ENCODE results near the gene CIB4. TPM values are rescaled to one million over a fixed set of nuclear protein-coding genes. Genes with fewer than 3 reads are reported as not detected.

CIB4 gene
- total and polyA plus RNA-seq, 7 experiments from 2014 or later: not detected

DNA sequence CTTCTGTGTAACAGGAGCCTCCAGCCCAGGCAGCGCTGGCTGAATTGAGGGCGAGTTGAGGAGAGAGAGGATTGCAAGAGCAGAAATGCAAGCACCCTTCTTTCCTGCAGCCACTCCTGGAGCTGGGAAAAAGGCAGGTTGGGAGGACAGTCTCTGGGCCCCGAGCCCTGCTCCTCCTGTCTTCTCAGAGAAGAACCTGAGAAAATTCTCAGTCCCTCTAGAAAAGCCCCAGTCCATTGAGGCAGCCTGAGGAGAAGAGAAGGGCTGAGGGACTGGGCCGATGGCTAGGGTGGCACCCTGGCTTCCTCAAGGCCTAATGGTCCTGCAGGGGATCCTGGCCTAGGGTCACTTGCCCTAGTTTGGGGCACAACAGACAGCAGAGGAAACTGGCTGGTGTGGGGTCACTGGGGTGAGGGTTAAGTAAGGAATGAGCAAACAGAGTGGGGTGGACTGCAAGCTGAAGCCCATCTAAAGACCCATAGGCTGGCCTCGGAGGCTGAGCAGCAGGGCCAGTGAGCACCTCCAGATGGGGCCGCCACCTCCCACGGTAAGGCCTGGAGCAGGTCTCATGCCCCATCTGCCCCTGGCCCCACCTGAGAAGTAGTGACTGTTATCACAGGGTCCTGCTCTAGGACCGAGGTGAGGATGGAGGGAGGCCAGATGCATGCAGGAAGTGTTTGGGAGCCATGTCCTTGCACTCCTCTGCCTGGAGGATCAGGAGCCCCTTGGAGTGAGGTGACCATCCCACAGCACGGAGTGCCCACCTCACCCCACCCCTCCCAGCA lies 12.4 kb downstream of the CIB4 start:
- CTCF ChIA-PET: no interaction called here
- H3K36me3 Mint-ChIP-seq: no peaks in the 10 kb centered on the region
- H3K27ac Mint-ChIP-seq: no peak overlapping the region
- Histone ChIP-seq H3K4me1 (ENCODE audit: control insufficient read depth in 2 of 2, insufficient read depth in 2 of 2, low read length in 2 of 2) (no peaks in the 10 kb centered on the region), H3K27me3 (ENCODE audit: control insufficient read depth in 2 of 2, insufficient read depth in 2 of 2, low read length in 2 of 2) (no peaks in the 10 kb centered on the region), H3K9me3 (ENCODE audit: control insufficient read depth in 2 of 3, low read length in 3 of 3) (no peaks in the 10 kb centered on the region), H3K36me3 (ENCODE audit: control insufficient read depth in 2 of 3, insufficient read depth in 3 of 3, low read length in 3 of 3) (no peaks in the 10 kb centered on the region), H3K4me3 (ENCODE audit: low read length) (no peak overlapping the region), H3K27ac (ENCODE audit: low read depth, low read length) (no peak overlapping the region)
- POLR2A ChIA-PET: no interaction called here
- H3K27me3 Mint-ChIP-seq: peaks cover 0 to 10% (median 0%) of the 10 kb centered on the region in 5 donors
- no peak overlapping the region for H3K4me3 Mint-ChIP-seq
- H3K9me3 Mint-ChIP-seq: no peaks in the 10 kb centered on the region
- DNase-seq (no peak), ATAC-seq (no peak)
- peaks cover 0 to 4% (median 0%) of the 10 kb centered on the region in 7 donors for H3K4me1 Mint-ChIP-seq
- intact Hi-C loops (cut with micrococcal nuclease): no loop called here

DNA sequence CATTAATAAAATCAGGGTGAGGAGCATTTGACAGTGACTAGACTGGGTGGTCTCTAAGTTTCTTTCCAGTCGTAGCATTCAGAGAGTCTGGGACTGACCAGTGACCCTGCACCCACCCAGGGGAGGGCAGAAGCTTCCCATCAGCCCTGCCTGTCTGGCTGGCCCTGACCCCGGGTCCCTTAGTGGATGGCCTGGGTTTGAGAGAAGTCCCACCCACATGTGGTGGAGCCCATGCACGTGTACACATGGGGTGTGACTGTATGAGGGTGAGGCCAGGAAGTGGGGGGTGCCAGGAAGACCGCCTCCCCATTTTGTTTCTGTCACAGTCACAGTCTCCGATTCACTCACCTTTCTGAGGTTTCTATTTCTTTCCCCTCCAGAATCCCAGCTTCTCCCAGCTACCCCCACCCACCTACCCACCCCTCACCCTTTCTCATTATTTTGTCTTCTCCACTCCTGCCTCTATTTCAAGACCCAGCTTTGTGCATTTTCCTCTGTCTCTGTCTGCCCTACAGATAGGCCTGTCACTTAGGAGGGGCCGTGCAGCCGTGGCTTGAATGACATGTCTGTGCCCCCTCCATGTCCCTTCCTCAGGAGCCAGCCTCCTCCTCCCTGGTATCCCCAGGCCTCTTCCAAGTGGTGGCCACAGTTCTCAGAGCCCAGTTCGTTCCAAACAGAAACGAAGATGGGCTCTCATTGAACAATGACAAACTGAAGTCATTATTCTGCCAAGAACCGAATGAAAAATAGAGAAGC lies 13.6 kb downstream of the CIB4 start:
- Mint-ChIP-seq H3K9me3 (no peaks in the 10 kb centered on the region), H3K27me3 (peaks cover 0 to 10% (median 0%) of the 10 kb centered on the region in 5 donors), H3K27ac (no peak overlapping the region), H3K36me3 (no peaks in the 10 kb centered on the region), H3K4me3 (no peak overlapping the region), H3K4me1 (peaks cover 0 to 4% (median 0%) of the 10 kb centered on the region in 7 donors)
- H3K27ac ChIP-seq (ENCODE audit: low read depth, low read length): no peak overlapping the region
- H3K4me1 ChIP-seq (ENCODE audit: control insufficient read depth in 2 of 2, insufficient read depth in 2 of 2, low read length in 2 of 2): no peaks in the 10 kb centered on the region
- intact Hi-C loops (cut with micrococcal nuclease): no loop called here
- H3K9me3 ChIP-seq (ENCODE audit: control insufficient read depth in 2 of 3, low read length in 3 of 3): no peaks in the 10 kb centered on the region
- no peaks in the 10 kb centered on the region for H3K36me3 ChIP-seq (ENCODE audit: control insufficient read depth in 2 of 3, insufficient read depth in 3 of 3, low read length in 3 of 3)
- CTCF ChIA-PET: no interaction called here
- POLR2A ChIA-PET: no interaction called here
- ATAC-seq (no peak), DNase-seq (no peak)
- no peaks in the 10 kb centered on the region for H3K27me3 ChIP-seq (ENCODE audit: control insufficient read depth in 2 of 2, insufficient read depth in 2 of 2, low read length in 2 of 2)
- no peak overlapping the region for H3K4me3 ChIP-seq (ENCODE audit: low read length)

DNA sequence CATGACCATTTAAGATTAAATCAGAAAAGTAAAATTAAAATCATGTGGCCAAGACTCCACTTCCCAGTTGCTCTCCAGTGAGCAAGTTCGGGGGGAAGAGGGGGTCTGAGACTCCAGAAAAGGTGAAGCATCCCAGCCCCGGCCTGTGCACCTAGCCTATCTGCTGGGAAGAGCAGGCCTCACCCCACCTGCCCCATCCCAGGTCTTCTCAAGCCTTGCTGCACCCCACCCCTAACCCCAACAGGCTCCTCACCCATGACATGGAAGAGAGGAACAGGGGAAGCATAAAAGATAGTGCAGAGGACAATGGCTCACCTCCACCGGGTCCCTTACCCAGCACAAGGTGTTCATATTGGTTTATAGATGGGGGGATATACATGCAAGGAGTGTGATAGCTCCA lies 14.6 kb downstream of the CIB4 start:
- ATAC-seq (no peak), DNase-seq (no peak)
- no peaks in the 10 kb centered on the region for H3K9me3 ChIP-seq (ENCODE audit: control insufficient read depth in 2 of 3, low read length in 3 of 3)
- H3K27ac ChIP-seq (ENCODE audit: low read depth, low read length): no peak overlapping the region
- no peaks in the 10 kb centered on the region for H3K36me3 ChIP-seq (ENCODE audit: control insufficient read depth in 2 of 3, insufficient read depth in 3 of 3, low read length in 3 of 3)
- H3K4me1 ChIP-seq (ENCODE audit: control insufficient read depth in 2 of 2, insufficient read depth in 2 of 2, low read length in 2 of 2): no peaks in the 10 kb centered on the region
- Mint-ChIP-seq H3K27me3 (peaks cover 0 to 4% (median 0%) of the 10 kb centered on the region in 5 donors), H3K27ac (no peak overlapping the region), H3K4me3 (no peak overlapping the region), H3K36me3 (no peaks in the 10 kb centered on the region), H3K9me3 (peaks cover 0 to 2% (median 0%) of the 10 kb centered on the region in 11 donors), H3K4me1 (peaks cover 0 to 1% (median 0%) of the 10 kb centered on the region in 7 donors)
- no peaks in the 10 kb centered on the region for H3K27me3 ChIP-seq (ENCODE audit: control insufficient read depth in 2 of 2, insufficient read depth in 2 of 2, low read length in 2 of 2)
- H3K4me3 ChIP-seq (ENCODE audit: low read length): no peak overlapping the region
- intact Hi-C loops (cut with micrococcal nuclease): no loop called here
- ChIA-PET POLR2A (no interaction called here), CTCF (interaction anchor here (0.6 kb wide), 1 partner anchor 12 kb away, joined by 8 read pairs; no protein-coding TSS in a partner anchor)

DNA sequence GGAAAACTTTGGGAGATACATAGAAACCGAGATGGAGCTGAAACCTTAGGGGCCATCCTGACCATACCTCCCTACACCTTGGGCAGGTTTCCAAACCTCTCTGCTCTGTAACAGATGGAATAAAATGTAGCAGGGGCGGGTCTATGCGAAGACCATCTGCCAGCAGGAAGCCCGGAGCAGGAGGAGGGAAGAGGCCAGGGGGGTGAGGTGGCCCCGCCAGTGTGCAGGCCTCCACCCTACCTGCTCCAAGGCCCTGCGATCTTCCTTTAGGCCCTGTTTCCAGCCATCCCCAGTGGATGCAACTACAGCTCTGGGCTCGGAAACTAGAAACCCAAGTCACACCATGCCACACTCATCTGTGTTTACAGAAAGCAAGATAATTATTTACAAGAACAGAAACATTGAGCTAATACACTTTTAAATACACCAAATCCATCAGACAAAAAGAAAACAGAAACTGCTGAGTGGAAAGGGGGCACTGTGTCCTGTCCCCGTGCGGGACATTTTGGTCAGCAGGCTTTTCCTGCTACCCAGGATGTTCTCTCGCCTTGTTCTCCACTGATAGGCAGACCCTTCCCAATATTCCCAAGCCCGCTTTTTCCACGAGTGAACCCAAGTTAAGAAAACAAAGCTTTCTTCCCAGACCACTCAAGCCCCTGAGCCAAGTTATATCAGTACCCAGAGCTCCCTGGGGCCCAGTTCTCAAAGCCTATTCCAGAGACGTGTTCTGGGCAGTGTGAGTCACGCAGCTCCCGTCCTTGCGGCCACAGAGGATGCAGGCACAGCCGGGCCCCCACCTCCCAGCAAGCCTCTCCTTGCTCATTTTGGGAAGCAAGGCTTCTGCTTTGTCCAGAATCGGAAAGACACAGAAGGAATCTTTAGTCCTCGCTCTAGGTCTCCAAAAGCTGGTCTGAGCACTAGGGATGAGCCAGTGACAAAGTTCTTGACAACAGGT lies 17.3 kb downstream of the CIB4 start:
- Histone ChIP-seq H3K4me1 (ENCODE audit: control insufficient read depth in 2 of 2, insufficient read depth in 2 of 2, low read length in 2 of 2) (no peaks in the 10 kb centered on the region), H3K9me3 (ENCODE audit: control insufficient read depth in 2 of 3, low read length in 3 of 3) (no peaks in the 10 kb centered on the region), H3K27me3 (ENCODE audit: control insufficient read depth in 2 of 2, insufficient read depth in 2 of 2, low read length in 2 of 2) (no peaks in the 10 kb centered on the region), H3K27ac (ENCODE audit: low read depth, low read length) (no peak overlapping the region), H3K4me3 (ENCODE audit: low read length) (no peak overlapping the region), H3K36me3 (ENCODE audit: control insufficient read depth in 2 of 3, insufficient read depth in 3 of 3, low read length in 3 of 3) (no peaks in the 10 kb centered on the region)
- Mint-ChIP-seq H3K27me3 (peaks cover 0 to 19% (median 0%) of the 10 kb centered on the region in 5 donors), H3K9me3 (peaks cover 0 to 8% (median 2%) of the 10 kb centered on the region in 11 donors), H3K4me1 (peaks cover 0 to 7% (median 5%) of the 10 kb centered on the region in 7 donors), H3K27ac (no peak overlapping the region), H3K36me3 (peaks cover 0 to 3% (median 0%) of the 10 kb centered on the region in 5 donors), H3K4me3 (no peak overlapping the region)
- CTCF ChIA-PET: no interaction called here
- DNase-seq (no peak), ATAC-seq (no peak)
- intact Hi-C loops (cut with micrococcal nuclease): no loop called here
- POLR2A ChIA-PET: no interaction called here

DNA sequence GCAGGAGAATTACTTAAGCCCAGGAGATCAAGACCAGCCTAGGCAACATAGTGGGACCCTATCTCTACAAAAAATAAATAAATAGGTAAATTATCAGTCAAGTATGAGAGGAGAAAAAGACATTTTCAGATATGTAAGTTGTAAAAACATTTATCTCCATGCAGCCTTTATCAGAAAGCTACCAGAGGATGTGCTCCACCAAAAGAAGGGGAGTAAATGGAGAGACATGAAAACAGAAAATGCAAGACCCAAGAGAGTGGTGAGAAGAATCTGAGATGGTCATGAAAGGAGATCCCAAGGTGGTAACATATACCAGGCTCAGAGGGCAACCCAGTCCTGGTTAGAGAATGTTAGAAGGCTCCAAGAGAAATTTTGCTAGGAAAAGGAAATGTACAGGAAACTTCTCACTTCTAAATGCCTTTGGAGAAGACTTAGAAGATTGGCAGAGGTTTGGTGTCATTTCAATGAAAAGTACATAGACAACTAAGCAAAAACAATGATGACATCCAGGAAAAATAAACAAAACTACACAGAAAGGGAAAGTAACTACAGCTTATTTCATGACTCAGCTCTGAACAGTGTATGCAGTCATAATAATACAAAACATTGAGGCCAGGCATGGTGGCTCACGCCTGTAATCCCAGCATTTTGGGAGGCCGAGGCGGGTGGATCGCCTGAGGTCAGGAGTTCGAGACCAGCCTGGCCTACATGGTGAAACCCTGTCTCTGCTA lies 19.5 kb downstream of the CIB4 start:
- no peaks in the 10 kb centered on the region for H3K27me3 ChIP-seq (ENCODE audit: control insufficient read depth in 2 of 2, insufficient read depth in 2 of 2, low read length in 2 of 2)
- POLR2A ChIA-PET: no interaction called here
- ATAC-seq (no peak), DNase-seq (no peak)
- Mint-ChIP-seq H3K27ac (no peak overlapping the region), H3K36me3 (peaks cover 0 to 3% (median 0%) of the 10 kb centered on the region in 5 donors), H3K4me3 (no peak overlapping the region), H3K4me1 (peaks cover 0 to 7% (median 5%) of the 10 kb centered on the region in 7 donors), H3K27me3 (peaks cover 0 to 19% (median 11%) of the 10 kb centered on the region in 5 donors), H3K9me3 (peaks cover 0 to 8% (median 2%) of the 10 kb centered on the region in 11 donors)
- no peak overlapping the region for H3K27ac ChIP-seq (ENCODE audit: low read depth, low read length)
- intact Hi-C loops (cut with micrococcal nuclease): no loop called here
- H3K4me1 ChIP-seq (ENCODE audit: control insufficient read depth in 2 of 2, insufficient read depth in 2 of 2, low read length in 2 of 2): no peaks in the 10 kb centered on the region
- no peak overlapping the region for H3K4me3 ChIP-seq (ENCODE audit: low read length)
- H3K9me3 ChIP-seq (ENCODE audit: control insufficient read depth in 2 of 3, low read length in 3 of 3): no peaks in the 10 kb centered on the region
- CTCF ChIA-PET: no interaction called here
- H3K36me3 ChIP-seq (ENCODE audit: control insufficient read depth in 2 of 3, insufficient read depth in 3 of 3, low read length in 3 of 3): no peaks in the 10 kb centered on the region

DNA sequence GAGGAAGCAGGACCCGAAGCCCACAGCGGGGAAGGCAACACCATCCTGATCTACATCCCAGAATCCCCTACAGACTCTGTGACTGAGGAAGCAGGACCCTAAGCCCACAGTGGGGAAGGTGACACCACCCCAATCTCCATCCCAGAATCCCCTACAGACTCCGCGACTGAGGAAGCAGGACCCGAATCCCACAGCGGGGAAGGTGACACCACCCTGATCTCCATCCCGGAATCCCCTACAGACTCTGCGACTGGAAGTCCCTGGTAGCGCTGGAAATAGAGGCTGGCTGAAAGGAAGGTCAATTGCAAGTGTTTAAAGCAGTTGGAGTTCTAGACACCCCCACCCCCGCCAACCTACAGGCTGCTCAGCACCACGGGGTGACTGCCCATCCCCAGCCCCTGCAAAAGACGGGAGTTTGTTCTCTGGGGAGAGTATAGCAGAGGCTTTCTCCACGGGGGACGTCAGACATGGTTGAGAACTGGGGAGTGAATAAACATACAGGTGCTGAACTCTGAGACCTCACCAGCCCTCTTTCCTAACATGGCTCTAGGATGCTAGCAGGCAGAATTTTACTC lies 21.0 kb downstream of the CIB4 start:
- Mint-ChIP-seq H3K36me3 (peaks cover 0 to 3% (median 0%) of the 10 kb centered on the region in 5 donors), H3K27ac (no peak overlapping the region), H3K4me1 (peaks cover 0 to 9% (median 5%) of the 10 kb centered on the region in 7 donors), H3K27me3 (peaks cover 0 to 19% (median 12%) of the 10 kb centered on the region in 5 donors), H3K4me3 (no peak overlapping the region), H3K9me3 (peaks cover 0 to 8% (median 2%) of the 10 kb centered on the region in 11 donors)
- DNase-seq (no peak), ATAC-seq (no peak)
- Histone ChIP-seq H3K4me3 (ENCODE audit: low read length) (no peak overlapping the region), H3K9me3 (ENCODE audit: control insufficient read depth in 2 of 3, low read length in 3 of 3) (no peaks in the 10 kb centered on the region), H3K27me3 (ENCODE audit: control insufficient read depth in 2 of 2, insufficient read depth in 2 of 2, low read length in 2 of 2) (no peaks in the 10 kb centered on the region), H3K4me1 (ENCODE audit: control insufficient read depth in 2 of 2, insufficient read depth in 2 of 2, low read length in 2 of 2) (no peaks in the 10 kb centered on the region), H3K36me3 (ENCODE audit: control insufficient read depth in 2 of 3, insufficient read depth in 3 of 3, low read length in 3 of 3) (no peaks in the 10 kb centered on the region), H3K27ac (ENCODE audit: low read depth, low read length) (no peak overlapping the region)
- POLR2A ChIA-PET: no interaction called here
- intact Hi-C loops (cut with micrococcal nuclease): no loop called here
- CTCF ChIA-PET: no interaction called here

Data from naive thymus-derived CD4-positive, alpha-beta T cell (primary cell).